ENCODE data around the gene HOXB3.

DNA sequence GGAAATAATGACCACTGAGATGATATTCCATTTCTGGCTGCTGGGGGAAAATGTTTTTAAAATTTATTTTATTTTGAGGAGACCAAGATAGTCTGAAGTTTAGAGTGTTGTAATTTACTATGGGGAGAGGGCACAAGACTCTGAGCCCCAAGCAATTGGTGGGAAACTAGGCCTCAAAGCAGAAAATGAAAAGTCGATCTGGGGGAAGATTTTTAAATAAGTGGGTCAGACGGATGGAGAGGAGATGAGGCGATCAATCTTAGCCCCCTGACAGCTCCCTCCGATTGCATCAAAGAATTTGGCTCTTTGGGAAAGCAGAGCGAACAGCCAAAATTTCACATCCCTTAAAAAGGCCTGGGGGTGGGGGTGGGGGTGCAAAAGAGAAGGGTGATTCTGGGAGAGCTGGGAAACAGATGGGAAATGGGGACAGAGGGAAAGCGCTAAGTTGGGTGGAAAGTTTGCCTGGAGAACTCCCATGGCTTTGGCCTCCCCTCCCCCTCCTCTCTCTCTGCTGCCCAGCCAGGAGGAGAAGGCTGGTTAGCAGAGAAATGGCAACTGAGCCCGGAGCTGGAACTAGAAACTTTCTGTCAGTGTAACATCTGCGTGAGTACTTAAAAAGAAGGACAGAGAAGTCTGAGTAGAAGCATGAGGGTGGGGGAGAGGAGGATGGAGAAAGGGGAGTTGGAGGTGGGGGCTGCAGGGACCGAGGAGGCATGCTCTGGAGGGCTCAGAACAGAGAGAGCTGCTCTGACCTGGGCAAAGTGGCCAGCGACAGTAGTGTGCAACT, 43.7 kb downstream of the HOXB3 start:
- TF ChIP-seq POLR2A (IDR thresholded peaks at IDR 0.05; ENCODE audit: low read length) (no peak), GATA1 (IDR thresholded peaks at IDR 0.05; ENCODE audit: low read depth, low read length) (no peak)
